Measurements from ENCODE around the gene CMTM5.
A peak's percentile ranks its signal among the peaks of the same experiment; 100 is the strongest.
"Not testable (repeated sequence)": the region's sequence is repeated elsewhere in the genome, so short reads cannot be mapped to it uniquely, and the experiment has no call there.

The CMTM5 gene

DNA sequence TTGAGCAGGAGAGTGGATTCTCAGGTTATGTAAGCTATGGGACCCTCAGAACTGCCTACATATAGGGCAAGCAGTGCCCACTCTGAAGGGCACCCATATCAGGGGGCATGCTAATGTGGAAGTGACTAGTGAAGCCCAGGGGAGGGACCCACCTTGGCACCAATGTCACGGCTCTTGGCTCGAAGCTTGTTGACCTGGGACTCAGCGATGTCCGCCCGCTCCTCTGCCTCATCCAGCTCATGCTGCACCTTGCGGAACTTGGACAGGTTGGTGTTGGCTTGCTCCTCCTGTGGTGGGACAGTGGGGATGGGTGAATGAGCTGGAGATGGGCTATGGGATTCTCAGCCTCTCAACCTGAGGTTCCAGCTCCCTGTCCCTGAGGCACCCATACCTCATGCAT lies 5.4 kb downstream of the CMTM5 start:
- ChIA-PET CTCF (interaction anchor here (0.7 to 9.0 kb wide), 15 partner anchors 11 to 117 kb away, joined by 3 to 108 read pairs (median 6); partner anchors contain the start of genes EFS and SLC22A17), POLR2A (interaction anchor here (1.5 kb wide), 1 partner anchor 28 kb away, joined by 3 read pairs; no protein-coding TSS in a partner anchor)
- H3K4me3 ChIP-seq (ENCODE audit: control insufficient read depth in 1 of 7, extremely low read depth in 1 of 7, insufficient read depth in 4 of 7, low read depth in 2 of 7, low read length in 6 of 7) = no peak overlapping the region
- DNase-seq = no peak
- no peaks in the 10 kb centered on the region for H3K9me3 ChIP-seq (ENCODE audit: control extremely low read depth in 1 of 5, control insufficient read depth in 4 of 5, insufficient read depth in 2 of 5, low read depth in 1 of 5, low read length in 4 of 5)
- no peak overlapping the region for H3K27ac ChIP-seq (ENCODE audit: insufficient read depth in 1 of 2, low read depth in 1 of 2, low read length in 2 of 2, poor library complexity in 1 of 2, severe bottlenecking in 2 of 2)
- 92% methylated on average over 4 of the region's 6 CpGs for WGBS (ENCODE audit: insufficient coverage)
- peaks cover 0 to 3% (median 0%) of the 10 kb centered on the region in 5 experiments for H3K27me3 ChIP-seq (replicated peaks in 2 of 5; ENCODE audit: control insufficient read depth in 4 of 5, insufficient read depth in 5 of 5, low read length in 4 of 5)
- H3K4me1 ChIP-seq (ENCODE audit: control extremely low read depth in 1 of 4, control insufficient read depth in 4 of 4, insufficient read depth in 4 of 4, low read length in 3 of 4) = peaks cover 0 to 22% (median 8%) of the 10 kb centered on the region in 4 experiments
- no peaks in the 10 kb centered on the region for H3K36me3 ChIP-seq (ENCODE audit: control insufficient read depth in 4 of 4, insufficient read depth in 4 of 4, low read length in 3 of 4)

DNA sequence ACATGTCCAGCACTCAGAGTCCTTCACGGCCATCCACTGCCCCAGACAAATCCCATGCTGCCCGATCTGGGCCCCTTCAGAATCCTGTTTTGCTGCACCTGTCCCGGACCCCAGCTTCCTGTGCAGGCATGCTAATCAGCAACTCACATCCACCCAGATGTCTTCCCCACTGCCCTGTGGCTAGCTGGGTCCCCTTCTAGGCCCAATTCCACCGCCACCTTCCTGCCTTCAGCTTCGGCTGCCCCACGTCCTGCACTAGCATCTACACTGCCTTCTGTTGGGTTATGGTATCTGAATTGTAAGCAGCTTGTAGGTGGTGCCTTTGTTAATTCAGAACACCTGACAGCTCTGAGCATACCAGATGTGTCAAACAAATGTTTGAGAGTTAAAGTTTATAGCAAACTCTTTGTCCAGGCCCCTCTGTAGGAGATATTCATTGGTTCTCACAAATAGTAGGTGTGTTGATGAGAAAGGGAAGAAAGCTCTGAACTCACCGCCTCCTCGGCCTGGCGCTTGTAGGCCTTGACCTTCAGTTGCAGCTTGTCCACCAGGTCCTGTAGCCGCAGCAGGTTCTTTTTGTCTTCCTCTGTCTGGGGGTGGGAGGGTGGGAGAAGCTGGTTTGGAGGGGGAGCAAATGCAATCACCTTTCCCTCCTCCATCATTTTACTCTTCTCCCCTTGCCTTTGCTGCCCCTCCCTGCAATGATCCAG lies 6.0 kb downstream of the CMTM5 start:
- ChIA-PET POLR2A (interaction anchor here (1.3 to 1.5 kb wide), 2 partner anchors 28 to 39 kb away, joined by 3 read pairs; no protein-coding TSS in a partner anchor), CTCF (interaction anchor here (0.7 to 9.0 kb wide), 15 partner anchors 11 to 157 kb away, joined by 3 to 108 read pairs (median 4); partner anchors contain the start of genes EFS and SLC22A17)
- H3K4me1 ChIP-seq (ENCODE audit: control extremely low read depth in 1 of 4, control insufficient read depth in 4 of 4, insufficient read depth in 4 of 4, low read length in 3 of 4) = peaks cover 0 to 16% (median 5%) of the 10 kb centered on the region in 4 experiments
- H3K4me3 ChIP-seq (ENCODE audit: control insufficient read depth in 1 of 7, extremely low read depth in 1 of 7, insufficient read depth in 4 of 7, low read depth in 2 of 7, low read length in 6 of 7) = no peak overlapping the region
- WGBS (ENCODE audit: insufficient coverage) = 19% methylated on average over 3 of the region's 10 CpGs
- no peak overlapping the region for H3K27ac ChIP-seq (ENCODE audit: insufficient read depth in 1 of 2, low read depth in 1 of 2, low read length in 2 of 2, poor library complexity in 1 of 2, severe bottlenecking in 2 of 2)
- H3K9me3 ChIP-seq (ENCODE audit: control extremely low read depth in 1 of 5, control insufficient read depth in 4 of 5, insufficient read depth in 2 of 5, low read depth in 1 of 5, low read length in 4 of 5) = no peaks in the 10 kb centered on the region
- no peaks in the 10 kb centered on the region for H3K36me3 ChIP-seq (ENCODE audit: control insufficient read depth in 4 of 4, insufficient read depth in 4 of 4, low read length in 3 of 4)
- peak in 2 of 3 donors; percentile 51 to 66 for DNase-seq
- peaks cover 0 to 3% (median 0%) of the 10 kb centered on the region in 5 experiments for H3K27me3 ChIP-seq (replicated peaks in 2 of 5; ENCODE audit: control insufficient read depth in 4 of 5, insufficient read depth in 5 of 5, low read length in 4 of 5)

DNA sequence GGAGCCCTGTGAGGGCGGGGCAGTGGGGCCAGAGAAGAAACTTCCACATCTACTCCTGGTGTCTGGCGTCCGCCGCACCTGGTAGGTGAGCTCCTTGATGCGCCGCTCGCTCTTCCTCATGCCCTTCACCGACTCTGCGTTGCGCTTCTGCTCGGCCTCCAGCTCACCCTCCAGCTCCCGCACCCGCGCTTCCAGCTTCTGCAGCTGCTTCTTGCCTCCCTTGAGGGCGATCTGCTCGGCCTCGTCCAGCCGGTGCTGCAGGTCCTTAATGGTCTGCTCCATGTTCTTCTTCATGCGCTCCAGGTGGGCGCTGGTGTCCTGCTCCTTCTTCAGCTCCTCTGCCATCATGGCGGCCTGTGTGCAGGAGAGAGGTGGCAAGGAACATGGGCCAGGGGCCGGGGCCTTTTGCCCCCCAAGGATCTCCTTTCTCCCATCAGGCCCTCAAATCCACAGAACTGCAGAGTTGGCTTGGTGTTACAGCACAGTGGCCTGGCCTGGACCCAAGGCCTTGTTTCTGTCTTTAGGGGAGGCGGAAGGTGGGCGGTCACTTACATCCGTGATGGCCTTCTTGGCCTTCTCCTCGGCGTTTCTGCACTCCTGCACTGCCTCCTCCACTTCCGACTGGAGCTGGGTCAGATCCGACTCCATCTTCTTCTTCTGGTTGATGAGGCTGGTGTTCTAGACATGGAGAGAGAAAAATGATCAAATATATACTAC lies 7.7 kb downstream of the CMTM5 start:
- no peak for DNase-seq
- WGBS (ENCODE audit: insufficient coverage) = 98% methylated on average over 20 of the region's 29 CpGs
- CTCF ChIA-PET = interaction anchor here (0.6 to 9.0 kb wide), 6 partner anchors 9 to 115 kb away, joined by 3 to 108 read pairs (median 4); no protein-coding TSS in a partner anchor
- H3K27ac ChIP-seq (ENCODE audit: insufficient read depth in 1 of 2, low read depth in 1 of 2, low read length in 2 of 2, poor library complexity in 1 of 2, severe bottlenecking in 2 of 2) = no peak overlapping the region
- H3K36me3 ChIP-seq (ENCODE audit: control insufficient read depth in 4 of 4, insufficient read depth in 4 of 4, low read length in 3 of 4) = no peaks in the 10 kb centered on the region
- no peak overlapping the region for H3K4me3 ChIP-seq (ENCODE audit: control insufficient read depth in 1 of 7, extremely low read depth in 1 of 7, insufficient read depth in 4 of 7, low read depth in 2 of 7, low read length in 6 of 7)
- no peaks in the 10 kb centered on the region for H3K9me3 ChIP-seq (ENCODE audit: control extremely low read depth in 1 of 5, control insufficient read depth in 4 of 5, insufficient read depth in 2 of 5, low read depth in 1 of 5, low read length in 4 of 5)
- H3K4me1 ChIP-seq (ENCODE audit: control extremely low read depth in 1 of 4, control insufficient read depth in 4 of 4, insufficient read depth in 4 of 4, low read length in 3 of 4) = peaks cover 0 to 14% (median 6%) of the 10 kb centered on the region in 4 experiments
- POLR2A ChIA-PET = no interaction called here
- peaks cover 0 to 3% (median 0%) of the 10 kb centered on the region in 5 experiments for H3K27me3 ChIP-seq (replicated peaks in 2 of 5; ENCODE audit: control insufficient read depth in 4 of 5, insufficient read depth in 5 of 5, low read length in 4 of 5)

DNA sequence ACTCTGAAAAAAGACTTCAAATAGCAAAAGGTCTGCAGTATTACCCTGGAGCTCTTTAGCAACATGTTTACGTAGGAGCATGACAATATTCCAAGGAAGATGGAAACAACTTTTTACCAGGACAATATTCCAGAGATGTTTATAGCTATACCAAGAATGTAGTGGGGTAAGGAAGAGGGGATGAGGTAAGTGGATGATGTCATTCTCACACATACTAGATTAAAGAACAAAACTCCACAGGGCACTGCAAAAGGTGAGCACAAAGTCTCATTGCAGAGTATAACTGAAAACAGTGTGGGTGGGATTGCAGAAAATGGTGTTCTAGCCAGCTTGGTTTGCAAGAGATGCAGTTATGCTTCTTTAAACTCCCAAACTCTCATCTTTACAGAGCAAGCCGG lies 8.4 kb downstream of the CMTM5 start:
- peaks cover 0 to 12% (median 6%) of the 10 kb centered on the region in 4 experiments for H3K4me1 ChIP-seq (ENCODE audit: control extremely low read depth in 1 of 4, control insufficient read depth in 4 of 4, insufficient read depth in 4 of 4, low read length in 3 of 4)
- no peak for DNase-seq
- peaks cover 0 to 3% (median 0%) of the 10 kb centered on the region in 5 experiments for H3K27me3 ChIP-seq (replicated peaks in 2 of 5; ENCODE audit: control insufficient read depth in 4 of 5, insufficient read depth in 5 of 5, low read length in 4 of 5)
- no peak overlapping the region for H3K4me3 ChIP-seq (ENCODE audit: control insufficient read depth in 1 of 7, extremely low read depth in 1 of 7, insufficient read depth in 4 of 7, low read depth in 2 of 7, low read length in 6 of 7)
- WGBS (ENCODE audit: insufficient coverage) = 100% methylated on average over 2 of the region's 2 CpGs
- H3K36me3 ChIP-seq (ENCODE audit: control insufficient read depth in 4 of 4, insufficient read depth in 4 of 4, low read length in 3 of 4) = no peaks in the 10 kb centered on the region
- H3K9me3 ChIP-seq (ENCODE audit: control extremely low read depth in 1 of 5, control insufficient read depth in 4 of 5, insufficient read depth in 2 of 5, low read depth in 1 of 5, low read length in 4 of 5) = no peaks in the 10 kb centered on the region
- CTCF ChIA-PET = interaction anchor here (0.5 to 1.3 kb wide), 7 partner anchors 9 to 115 kb away, joined by 3 to 4 read pairs (median 3); no protein-coding TSS in a partner anchor
- H3K27ac ChIP-seq (ENCODE audit: insufficient read depth in 1 of 2, low read depth in 1 of 2, low read length in 2 of 2, poor library complexity in 1 of 2, severe bottlenecking in 2 of 2) = no peak overlapping the region
- POLR2A ChIA-PET = no interaction called here

DNA sequence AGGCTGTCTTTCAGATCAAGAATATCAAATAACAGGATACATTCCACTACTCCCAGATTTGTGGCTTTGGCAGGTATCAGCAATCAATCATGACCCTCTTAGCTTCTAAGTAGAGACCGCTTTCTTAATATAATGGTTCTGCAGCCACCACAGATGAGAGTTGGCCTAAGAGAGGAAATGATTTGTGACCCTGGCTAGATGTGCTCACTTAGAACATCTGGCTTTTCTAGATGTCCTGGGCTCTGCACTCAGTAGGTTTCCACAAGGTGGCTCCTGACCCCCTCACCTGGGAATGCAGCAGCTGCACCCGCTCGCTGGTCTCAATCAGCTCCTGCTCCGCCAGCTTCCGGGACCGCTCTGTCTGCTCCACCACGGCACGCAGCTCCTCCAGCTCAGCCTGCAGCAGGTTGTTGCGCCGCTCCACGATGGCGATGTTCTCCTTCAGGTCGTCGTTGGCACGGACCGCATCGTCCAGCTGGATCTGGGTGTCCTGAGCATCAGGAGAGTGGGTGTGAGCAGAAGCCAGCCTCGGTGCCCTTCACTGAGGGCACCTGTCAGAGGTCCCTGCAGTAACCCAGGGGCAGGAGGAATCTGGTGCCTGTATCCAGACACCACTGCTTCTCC lies 8.9 kb downstream of the CMTM5 start:
- H3K4me1 ChIP-seq (ENCODE audit: control extremely low read depth in 1 of 4, control insufficient read depth in 4 of 4, insufficient read depth in 4 of 4, low read length in 3 of 4) = peaks cover 0 to 12% (median 6%) of the 10 kb centered on the region in 4 experiments
- ChIA-PET POLR2A (no interaction called here), CTCF (interaction anchor here (0.5 to 1.3 kb wide), 6 partner anchors 9 to 88 kb away, joined by 3 to 4 read pairs (median 3); no protein-coding TSS in a partner anchor)
- 100% methylated on average over 13 of the region's 18 CpGs for WGBS (ENCODE audit: insufficient coverage)
- H3K9me3 ChIP-seq (ENCODE audit: control extremely low read depth in 1 of 5, control insufficient read depth in 4 of 5, insufficient read depth in 2 of 5, low read depth in 1 of 5, low read length in 4 of 5) = no peaks in the 10 kb centered on the region
- H3K27ac ChIP-seq (ENCODE audit: insufficient read depth in 1 of 2, low read depth in 1 of 2, low read length in 2 of 2, poor library complexity in 1 of 2, severe bottlenecking in 2 of 2) = no peak overlapping the region
- DNase-seq = no peak
- H3K4me3 ChIP-seq (ENCODE audit: control insufficient read depth in 1 of 7, extremely low read depth in 1 of 7, insufficient read depth in 4 of 7, low read depth in 2 of 7, low read length in 6 of 7) = no peak overlapping the region
- peaks cover 0 to 3% (median 0%) of the 10 kb centered on the region in 5 experiments for H3K27me3 ChIP-seq (replicated peaks in 2 of 5; ENCODE audit: control insufficient read depth in 4 of 5, insufficient read depth in 5 of 5, low read length in 4 of 5)
- no peaks in the 10 kb centered on the region for H3K36me3 ChIP-seq (ENCODE audit: control insufficient read depth in 4 of 4, insufficient read depth in 4 of 4, low read length in 3 of 4)

DNA sequence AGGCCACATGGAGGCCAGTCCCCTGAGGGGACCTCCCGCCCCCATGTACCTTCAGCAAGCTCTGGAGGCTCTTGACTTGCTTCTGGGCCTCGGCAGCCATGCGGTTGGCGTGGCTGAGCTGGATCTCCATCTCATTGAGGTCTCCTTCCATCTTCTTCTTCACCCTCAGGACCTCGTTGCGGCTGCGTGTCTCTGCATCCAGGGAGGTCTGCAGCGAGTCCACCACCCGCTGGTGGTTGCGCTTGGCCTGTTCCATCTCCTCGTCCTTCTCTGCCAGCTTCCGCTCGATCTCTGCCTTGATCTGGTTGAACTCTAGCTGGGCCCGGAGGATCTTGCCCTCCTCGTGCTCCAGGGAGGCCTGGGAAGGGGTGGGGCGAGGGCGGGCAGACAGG lies 9.4 kb downstream of the CMTM5 start:
- H3K4me1 ChIP-seq (ENCODE audit: control extremely low read depth in 1 of 4, control insufficient read depth in 4 of 4, insufficient read depth in 4 of 4, low read length in 3 of 4) = peaks cover 0 to 12% (median 6%) of the 10 kb centered on the region in 4 experiments
- H3K9me3 ChIP-seq (ENCODE audit: control extremely low read depth in 1 of 5, control insufficient read depth in 4 of 5, insufficient read depth in 2 of 5, low read depth in 1 of 5, low read length in 4 of 5); H3K4me3 ChIP-seq (ENCODE audit: control insufficient read depth in 1 of 7, extremely low read depth in 1 of 7, insufficient read depth in 4 of 7, low read depth in 2 of 7, low read length in 6 of 7); DNase-seq; H3K27ac ChIP-seq (ENCODE audit: insufficient read depth in 1 of 2, low read depth in 1 of 2, low read length in 2 of 2, poor library complexity in 1 of 2, severe bottlenecking in 2 of 2); H3K27me3 ChIP-seq (replicated peaks in 2 of 5; ENCODE audit: control insufficient read depth in 4 of 5, insufficient read depth in 5 of 5, low read length in 4 of 5); H3K36me3 ChIP-seq (ENCODE audit: control insufficient read depth in 4 of 4, insufficient read depth in 4 of 4, low read length in 3 of 4); POLR2A ChIA-PET: not testable (repeated sequence)
- CTCF ChIA-PET = interaction anchor here (1.0 to 1.3 kb wide), 2 partner anchors 18 to 24 kb away, joined by 3 read pairs; no protein-coding TSS in a partner anchor
- 76% methylated on average over 3 of the region's 17 CpGs for WGBS (ENCODE audit: insufficient coverage)
